ENCODE measurements around the gene OR51L1. TPM values are rescaled to one million over a fixed set of nuclear protein-coding genes. Genes with fewer than 3 reads are reported as not detected.

The OR51L1 gene
- total and polyA plus RNA-seq, 2 experiments from 2014 or later: not detected

DNA sequence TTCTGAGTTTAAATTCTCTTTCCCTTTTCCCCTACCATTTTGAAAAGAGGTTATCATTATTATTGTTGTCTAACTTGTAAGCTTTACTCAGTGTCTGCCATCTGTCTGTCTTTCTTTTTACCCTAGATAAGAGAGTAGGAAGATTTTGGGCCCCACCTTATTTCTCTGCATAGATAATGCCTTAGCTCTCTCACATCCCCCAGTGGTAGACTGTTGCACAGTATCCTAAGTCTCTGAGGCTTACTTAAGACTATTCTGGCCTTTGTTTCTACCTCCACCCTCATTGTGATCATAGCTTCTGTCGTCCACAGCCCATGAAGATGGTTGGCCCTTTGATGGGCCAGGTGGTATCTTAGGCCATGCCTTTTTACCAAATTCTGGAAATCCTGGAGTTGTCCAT lies 3.6 kb upstream of the OR51L1 start:
- DNase-seq (ENCODE audit: low spot score) (peak; percentile 28), ATAC-seq (peak; percentile 59)
- no peak for TF ChIP-seq EZH2phosphoT487 (IDR thresholded peaks at IDR 0.05; ENCODE audit: unreplicated experiment)
- TF ChIP-seq, protein P1, sequence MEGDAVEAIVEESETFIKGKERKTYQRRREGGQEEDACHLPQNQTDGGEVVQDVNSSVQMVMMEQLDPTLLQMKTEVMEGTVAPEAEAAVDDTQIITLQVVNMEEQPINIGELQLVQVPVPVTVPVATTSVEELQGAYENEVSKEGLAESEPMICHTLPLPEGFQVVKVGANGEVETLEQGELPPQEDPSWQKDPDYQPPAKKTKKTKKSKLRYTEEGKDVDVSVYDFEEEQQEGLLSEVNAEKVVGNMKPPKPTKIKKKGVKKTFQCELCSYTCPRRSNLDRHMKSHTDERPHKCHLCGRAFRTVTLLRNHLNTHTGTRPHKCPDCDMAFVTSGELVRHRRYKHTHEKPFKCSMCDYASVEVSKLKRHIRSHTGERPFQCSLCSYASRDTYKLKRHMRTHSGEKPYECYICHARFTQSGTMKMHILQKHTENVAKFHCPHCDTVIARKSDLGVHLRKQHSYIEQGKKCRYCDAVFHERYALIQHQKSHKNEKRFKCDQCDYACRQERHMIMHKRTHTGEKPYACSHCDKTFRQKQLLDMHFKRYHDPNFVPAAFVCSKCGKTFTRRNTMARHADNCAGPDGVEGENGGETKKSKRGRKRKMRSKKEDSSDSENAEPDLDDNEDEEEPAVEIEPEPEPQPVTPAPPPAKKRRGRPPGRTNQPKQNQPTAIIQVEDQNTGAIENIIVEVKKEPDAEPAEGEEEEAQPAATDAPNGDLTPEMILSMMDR (conservative IDR thresholded peaks at IDR 0.05; ENCODE audit: low read depth in 2 of 2): peak; percentile 21 to 37; a peak in 2 of 4 replicates
- no peak for TF ChIP-seq JUNB (IDR thresholded peaks at IDR 0.05; ENCODE audit: unreplicated experiment)
- TF ChIP-seq, protein P2, sequence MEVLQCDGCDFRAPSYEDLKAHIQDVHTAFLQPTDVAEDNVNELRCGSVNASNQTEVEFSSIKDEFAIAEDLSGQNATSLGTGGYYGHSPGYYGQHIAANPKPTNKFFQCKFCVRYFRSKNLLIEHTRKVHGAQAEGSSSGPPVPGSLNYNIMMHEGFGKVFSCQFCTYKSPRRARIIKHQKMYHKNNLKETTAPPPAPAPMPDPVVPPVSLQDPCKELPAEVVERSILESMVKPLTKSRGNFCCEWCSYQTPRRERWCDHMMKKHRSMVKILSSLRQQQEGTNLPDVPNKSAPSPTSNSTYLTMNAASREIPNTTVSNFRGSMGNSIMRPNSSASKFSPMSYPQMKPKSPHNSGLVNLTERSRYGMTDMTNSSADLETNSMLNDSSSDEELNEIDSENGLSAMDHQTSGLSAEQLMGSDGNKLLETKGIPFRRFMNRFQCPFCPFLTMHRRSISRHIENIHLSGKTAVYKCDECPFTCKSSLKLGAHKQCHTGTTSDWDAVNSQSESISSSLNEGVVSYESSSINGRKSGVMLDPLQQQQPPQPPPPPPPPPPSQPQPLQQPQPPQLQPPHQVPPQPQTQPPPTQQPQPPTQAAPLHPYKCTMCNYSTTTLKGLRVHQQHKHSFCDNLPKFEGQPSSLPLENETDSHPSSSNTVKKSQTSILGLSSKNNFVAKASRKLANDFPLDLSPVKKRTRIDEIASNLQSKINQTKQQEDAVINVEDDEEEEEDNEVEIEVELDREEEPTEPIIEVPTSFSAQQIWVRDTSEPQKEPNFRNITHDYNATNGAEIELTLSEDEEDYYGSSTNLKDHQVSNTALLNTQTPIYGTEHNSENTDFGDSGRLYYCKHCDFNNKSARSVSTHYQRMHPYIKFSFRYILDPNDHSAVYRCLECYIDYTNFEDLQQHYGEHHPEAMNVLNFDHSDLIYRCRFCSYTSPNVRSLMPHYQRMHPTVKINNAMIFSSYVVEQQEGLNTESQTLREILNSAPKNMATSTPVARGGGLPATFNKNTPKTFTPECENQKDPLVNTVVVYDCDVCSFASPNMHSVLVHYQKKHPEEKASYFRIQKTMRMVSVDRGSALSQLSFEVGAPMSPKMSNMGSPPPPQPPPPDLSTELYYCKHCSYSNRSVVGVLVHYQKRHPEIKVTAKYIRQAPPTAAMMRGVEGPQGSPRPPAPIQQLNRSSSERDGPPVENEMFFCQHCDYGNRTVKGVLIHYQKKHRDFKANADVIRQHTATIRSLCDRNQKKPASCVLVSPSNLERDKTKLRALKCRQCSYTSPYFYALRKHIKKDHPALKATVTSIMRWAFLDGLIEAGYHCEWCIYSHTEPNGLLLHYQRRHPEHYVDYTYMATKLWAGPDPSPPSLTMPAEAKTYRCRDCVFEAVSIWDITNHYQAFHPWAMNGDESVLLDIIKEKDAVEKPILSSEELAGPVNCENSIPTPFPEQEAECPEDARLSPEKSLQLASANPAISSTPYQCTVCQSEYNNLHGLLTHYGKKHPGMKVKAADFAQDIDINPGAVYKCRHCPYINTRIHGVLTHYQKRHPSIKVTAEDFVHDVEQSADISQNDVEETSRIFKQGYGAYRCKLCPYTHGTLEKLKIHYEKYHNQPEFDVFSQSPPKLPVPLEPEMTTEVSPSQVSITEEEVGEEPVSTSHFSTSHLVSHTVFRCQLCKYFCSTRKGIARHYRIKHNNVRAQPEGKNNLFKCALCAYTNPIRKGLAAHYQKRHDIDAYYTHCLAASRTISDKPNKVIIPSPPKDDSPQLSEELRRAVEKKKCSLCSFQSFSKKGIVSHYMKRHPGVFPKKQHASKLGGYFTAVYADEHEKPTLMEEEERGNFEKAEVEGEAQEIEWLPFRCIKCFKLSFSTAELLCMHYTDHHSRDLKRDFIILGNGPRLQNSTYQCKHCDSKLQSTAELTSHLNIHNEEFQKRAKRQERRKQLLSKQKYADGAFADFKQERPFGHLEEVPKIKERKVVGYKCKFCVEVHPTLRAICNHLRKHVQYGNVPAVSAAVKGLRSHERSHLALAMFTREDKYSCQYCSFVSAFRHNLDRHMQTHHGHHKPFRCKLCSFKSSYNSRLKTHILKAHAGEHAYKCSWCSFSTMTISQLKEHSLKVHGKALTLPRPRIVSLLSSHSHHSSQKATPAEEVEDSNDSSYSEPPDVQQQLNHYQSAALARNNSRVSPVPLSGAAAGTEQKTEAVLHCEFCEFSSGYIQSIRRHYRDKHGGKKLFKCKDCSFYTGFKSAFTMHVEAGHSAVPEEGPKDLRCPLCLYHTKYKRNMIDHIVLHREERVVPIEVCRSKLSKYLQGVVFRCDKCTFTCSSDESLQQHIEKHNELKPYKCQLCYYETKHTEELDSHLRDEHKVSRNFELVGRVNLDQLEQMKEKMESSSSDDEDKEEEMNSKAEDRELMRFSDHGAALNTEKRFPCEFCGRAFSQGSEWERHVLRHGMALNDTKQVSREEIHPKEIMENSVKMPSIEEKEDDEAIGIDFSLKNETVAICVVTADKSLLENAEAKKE (CRISPR knock-in tag; IDR thresholded peaks at IDR 0.05): no peak
- TF ChIP-seq, protein P3, sequence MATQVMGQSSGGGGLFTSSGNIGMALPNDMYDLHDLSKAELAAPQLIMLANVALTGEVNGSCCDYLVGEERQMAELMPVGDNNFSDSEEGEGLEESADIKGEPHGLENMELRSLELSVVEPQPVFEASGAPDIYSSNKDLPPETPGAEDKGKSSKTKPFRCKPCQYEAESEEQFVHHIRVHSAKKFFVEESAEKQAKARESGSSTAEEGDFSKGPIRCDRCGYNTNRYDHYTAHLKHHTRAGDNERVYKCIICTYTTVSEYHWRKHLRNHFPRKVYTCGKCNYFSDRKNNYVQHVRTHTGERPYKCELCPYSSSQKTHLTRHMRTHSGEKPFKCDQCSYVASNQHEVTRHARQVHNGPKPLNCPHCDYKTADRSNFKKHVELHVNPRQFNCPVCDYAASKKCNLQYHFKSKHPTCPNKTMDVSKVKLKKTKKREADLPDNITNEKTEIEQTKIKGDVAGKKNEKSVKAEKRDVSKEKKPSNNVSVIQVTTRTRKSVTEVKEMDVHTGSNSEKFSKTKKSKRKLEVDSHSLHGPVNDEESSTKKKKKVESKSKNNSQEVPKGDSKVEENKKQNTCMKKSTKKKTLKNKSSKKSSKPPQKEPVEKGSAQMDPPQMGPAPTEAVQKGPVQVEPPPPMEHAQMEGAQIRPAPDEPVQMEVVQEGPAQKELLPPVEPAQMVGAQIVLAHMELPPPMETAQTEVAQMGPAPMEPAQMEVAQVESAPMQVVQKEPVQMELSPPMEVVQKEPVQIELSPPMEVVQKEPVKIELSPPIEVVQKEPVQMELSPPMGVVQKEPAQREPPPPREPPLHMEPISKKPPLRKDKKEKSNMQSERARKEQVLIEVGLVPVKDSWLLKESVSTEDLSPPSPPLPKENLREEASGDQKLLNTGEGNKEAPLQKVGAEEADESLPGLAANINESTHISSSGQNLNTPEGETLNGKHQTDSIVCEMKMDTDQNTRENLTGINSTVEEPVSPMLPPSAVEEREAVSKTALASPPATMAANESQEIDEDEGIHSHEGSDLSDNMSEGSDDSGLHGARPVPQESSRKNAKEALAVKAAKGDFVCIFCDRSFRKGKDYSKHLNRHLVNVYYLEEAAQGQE (IDR thresholded peaks at IDR 0.05; ENCODE audit: unreplicated experiment): no peak
- Mint-ChIP-seq H3K9me3 (no peaks in the 10 kb centered on the region), H3K27ac (no peak overlapping the region), H3K4me1 (no peaks in the 10 kb centered on the region), H3K27me3 (ENCODE audit: insufficient read depth, low read depth, poor library complexity) (peaks cover 5% of the 10 kb centered on the region), H3K4me3 (no peak overlapping the region), H3K36me3 (ENCODE audit: low read depth) (no peaks in the 10 kb centered on the region)
- no peak overlapping the region for H3K27ac ChIP-seq (ENCODE audit: low read depth)
- no peaks in the 10 kb centered on the region for H3K9me2 ChIP-seq (ENCODE audit: insufficient read depth)
- no peak overlapping the region for H3K4me2 ChIP-seq
- no peaks in the 10 kb centered on the region for H3K36me3 ChIP-seq (ENCODE audit: insufficient read depth)
- H3K4me1 ChIP-seq (ENCODE audit: insufficient read depth): no peaks in the 10 kb centered on the region
- no peaks in the 10 kb centered on the region for H3K79me2 ChIP-seq (replicated peaks; ENCODE audit: insufficient read depth)
- no peak overlapping the region for H3K4me3 ChIP-seq
- no peaks in the 10 kb centered on the region for H4K20me1 ChIP-seq (replicated peaks; ENCODE audit: insufficient read depth)
- H2AFZ ChIP-seq: no peak overlapping the region
- H3K27me3 ChIP-seq (ENCODE audit: insufficient read depth): no peaks in the 10 kb centered on the region
- H3F3A ChIP-seq (replicated peaks; ENCODE audit: low read depth): no peaks in the 10 kb centered on the region

All from GM23338 (cell line).